Measurements from ENCODE around the gene RNASE11. TPM values are rescaled to one million over a fixed set of nuclear protein-coding genes. Genes with fewer than 3 reads are reported as not detected.
"Not testable (repeated sequence)": the region's sequence is repeated elsewhere in the genome, so short reads cannot be mapped to it uniquely, and the experiment has no call there.

RNASE11 gene
- total RNA-seq, 1 donor from 2014 or later, result not detected

- Mint-ChIP-seq H3K9me3 (ENCODE audit: unreplicated experiment) (no peaks in the 10 kb centered on the region), H3K4me1 (ENCODE audit: unreplicated experiment) (no peaks in the 10 kb centered on the region), H3K27ac (ENCODE audit: unreplicated experiment) (no peak overlapping the region), H3K4me3 (ENCODE audit: unreplicated experiment) (no peak overlapping the region), H3K27me3 (ENCODE audit: unreplicated experiment) (no peaks in the 10 kb centered on the region), H3K36me3 (ENCODE audit: unreplicated experiment) (no peaks in the 10 kb centered on the region)
- no peak for TF ChIP-seq CTCF (IDR thresholded peaks at IDR 0.05)
- DNase-seq (ENCODE audit: extremely low spot score, unreplicated experiment), result no peak
Observed at GRCh38 chr14:20603813-20604690, 16.3 kb upstream of the RNASE11 start.

- Mint-ChIP-seq H3K36me3 (ENCODE audit: unreplicated experiment) (no peaks in the 10 kb centered on the region), H3K4me1 (ENCODE audit: unreplicated experiment) (no peaks in the 10 kb centered on the region), H3K9me3 (ENCODE audit: unreplicated experiment) (no peaks in the 10 kb centered on the region), H3K27ac (ENCODE audit: unreplicated experiment) (no peak overlapping the region), H3K27me3 (ENCODE audit: unreplicated experiment) (no peaks in the 10 kb centered on the region), H3K4me3 (ENCODE audit: unreplicated experiment) (no peak overlapping the region)
- no peak for DNase-seq (ENCODE audit: extremely low spot score, unreplicated experiment)
- TF ChIP-seq CTCF (IDR thresholded peaks at IDR 0.05), result no peak
Observed at GRCh38 chr14:20602583-20602982, 14.8 kb upstream of the RNASE11 start.

GRCh38 chr14:20601522-20601921, 13.7 kb upstream of the RNASE11 start:
- no peak for TF ChIP-seq CTCF (IDR thresholded peaks at IDR 0.05)
- Mint-ChIP-seq H3K4me1 (ENCODE audit: unreplicated experiment) (no peaks in the 10 kb centered on the region), H3K36me3 (ENCODE audit: unreplicated experiment) (no peaks in the 10 kb centered on the region), H3K27ac (ENCODE audit: unreplicated experiment) (no peak overlapping the region), H3K4me3 (ENCODE audit: unreplicated experiment) (no peak overlapping the region), H3K9me3 (ENCODE audit: unreplicated experiment) (no peaks in the 10 kb centered on the region), H3K27me3 (ENCODE audit: unreplicated experiment) (no peaks in the 10 kb centered on the region)
- DNase-seq (ENCODE audit: extremely low spot score, unreplicated experiment), result no peak

- Mint-ChIP-seq H3K9me3 (ENCODE audit: unreplicated experiment) (no peaks in the 10 kb centered on the region), H3K4me3 (ENCODE audit: unreplicated experiment) (no peak overlapping the region)
Observed at GRCh38 chr14:20597108-20597507, 9.3 kb upstream of the RNASE11 start.

GRCh38 chr14:20595726-20596125, 7.9 kb upstream of the RNASE11 start:
- not testable (repeated sequence) for DNase-seq (ENCODE audit: extremely low spot score, unreplicated experiment); H3K4me1 Mint-ChIP-seq (ENCODE audit: unreplicated experiment); H3K9me3 Mint-ChIP-seq (ENCODE audit: unreplicated experiment); H3K27ac Mint-ChIP-seq (ENCODE audit: unreplicated experiment); H3K36me3 Mint-ChIP-seq (ENCODE audit: unreplicated experiment); H3K27me3 Mint-ChIP-seq (ENCODE audit: unreplicated experiment); H3K4me3 Mint-ChIP-seq (ENCODE audit: unreplicated experiment)

More at GRCh38 chr14:20597108-20597507, 9.3 kb upstream of the RNASE11 start:
- Mint-ChIP-seq H3K4me1 (ENCODE audit: unreplicated experiment) (no peaks in the 10 kb centered on the region), H3K27ac (ENCODE audit: unreplicated experiment) (no peak overlapping the region), H3K27me3 (ENCODE audit: unreplicated experiment) (no peaks in the 10 kb centered on the region), H3K36me3 (ENCODE audit: unreplicated experiment) (no peaks in the 10 kb centered on the region)
- DNase-seq (ENCODE audit: extremely low spot score, unreplicated experiment), result no peak
- TF ChIP-seq CTCF (IDR thresholded peaks at IDR 0.05), result no peak
